PFSK-1 (cell line): ENCODE data around the gene CNOT1.

Source experiments
- POLR2AphosphoS5 ChIP-seq: IDR thresholded peaks from 2 replicates; pipeline ENCODE4 v1.6.1; 2012; ENCODE audit warnings: low read depth, mild to moderate bottlenecking, control low read depth, low read length, moderate library complexity
- TAF1 ChIP-seq: IDR thresholded peaks from 2 replicates; pipeline ENCODE4 v1.6.1; 2012; ENCODE audit warnings: low read length, control low read depth, borderline replicate concordance; ENCODE audit not compliant: insufficient read depth

GRCh38 chr16:58518083-58518979 lies 111.3 kb downstream of the CNOT1 start:
- TF ChIP-seq TAF1 (no peak), POLR2AphosphoS5 (no peak)
